Measurements from ENCODE around the gene WWTR1.

WWTR1 gene

GRCh38 chr3:149564079-149564478 lies 93.7 kb downstream of the WWTR1 start:
- no peak for DNase-seq (ENCODE audit: low read depth)
- no peak overlapping the region for H3K4me3 ChIP-seq (replicated peaks; ENCODE audit: low read depth, low read length)
- TF ChIP-seq, protein P1, sequence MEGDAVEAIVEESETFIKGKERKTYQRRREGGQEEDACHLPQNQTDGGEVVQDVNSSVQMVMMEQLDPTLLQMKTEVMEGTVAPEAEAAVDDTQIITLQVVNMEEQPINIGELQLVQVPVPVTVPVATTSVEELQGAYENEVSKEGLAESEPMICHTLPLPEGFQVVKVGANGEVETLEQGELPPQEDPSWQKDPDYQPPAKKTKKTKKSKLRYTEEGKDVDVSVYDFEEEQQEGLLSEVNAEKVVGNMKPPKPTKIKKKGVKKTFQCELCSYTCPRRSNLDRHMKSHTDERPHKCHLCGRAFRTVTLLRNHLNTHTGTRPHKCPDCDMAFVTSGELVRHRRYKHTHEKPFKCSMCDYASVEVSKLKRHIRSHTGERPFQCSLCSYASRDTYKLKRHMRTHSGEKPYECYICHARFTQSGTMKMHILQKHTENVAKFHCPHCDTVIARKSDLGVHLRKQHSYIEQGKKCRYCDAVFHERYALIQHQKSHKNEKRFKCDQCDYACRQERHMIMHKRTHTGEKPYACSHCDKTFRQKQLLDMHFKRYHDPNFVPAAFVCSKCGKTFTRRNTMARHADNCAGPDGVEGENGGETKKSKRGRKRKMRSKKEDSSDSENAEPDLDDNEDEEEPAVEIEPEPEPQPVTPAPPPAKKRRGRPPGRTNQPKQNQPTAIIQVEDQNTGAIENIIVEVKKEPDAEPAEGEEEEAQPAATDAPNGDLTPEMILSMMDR (IDR thresholded peaks at IDR 0.05; ENCODE audit: low read length, missing control alignments): no peak

DNA sequence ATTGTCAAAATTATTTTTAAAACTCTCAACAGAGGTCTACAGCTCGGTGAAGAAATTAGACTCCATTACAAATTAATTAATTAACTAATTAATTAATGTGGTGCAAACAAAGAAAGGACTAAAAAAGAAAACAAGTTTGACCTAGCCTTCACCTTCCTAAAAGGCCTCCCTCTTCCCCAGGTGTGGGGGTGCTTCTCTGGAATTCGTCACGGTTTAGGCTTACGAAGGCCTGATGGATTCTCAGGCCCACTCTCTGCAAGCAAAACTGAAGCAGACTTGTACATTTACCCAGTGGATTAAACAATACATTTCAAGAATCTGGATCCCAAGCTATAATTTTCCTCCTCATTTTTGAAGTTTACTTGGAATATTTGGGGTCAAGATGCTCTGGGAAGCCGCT lies 94.7 kb downstream of the WWTR1 start:
- no peak overlapping the region for H3K4me3 ChIP-seq (replicated peaks; ENCODE audit: low read depth, low read length)
- no peak for DNase-seq (ENCODE audit: low read depth)
- TF ChIP-seq, protein P1 (IDR thresholded peaks at IDR 0.05; ENCODE audit: low read length, missing control alignments): no peak

DNA sequence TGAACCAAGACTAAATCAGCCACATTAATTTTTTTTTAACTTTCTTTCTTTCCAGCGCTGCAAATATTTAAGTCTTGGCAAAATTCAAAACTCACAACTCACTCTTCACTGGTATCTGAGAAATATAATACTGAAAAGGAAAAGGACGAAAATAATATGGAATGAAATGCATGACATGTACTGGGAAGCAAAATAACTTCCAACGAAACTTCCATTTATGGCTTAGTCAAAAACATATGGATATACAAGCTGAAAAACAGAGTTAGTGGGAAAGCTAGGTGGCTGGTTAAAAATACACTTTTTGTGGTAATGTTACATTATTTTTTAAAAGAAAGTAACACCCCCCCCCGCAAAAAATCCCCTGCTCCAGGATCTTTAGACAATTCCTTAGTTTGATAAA lies 97.2 kb downstream of the WWTR1 start:
- DNase-seq (ENCODE audit: low read depth): no peak
- TF ChIP-seq, protein P1 (IDR thresholded peaks at IDR 0.05; ENCODE audit: low read length, missing control alignments): no peak
- no peak overlapping the region for H3K4me3 ChIP-seq (replicated peaks; ENCODE audit: low read depth, low read length)

DNA sequence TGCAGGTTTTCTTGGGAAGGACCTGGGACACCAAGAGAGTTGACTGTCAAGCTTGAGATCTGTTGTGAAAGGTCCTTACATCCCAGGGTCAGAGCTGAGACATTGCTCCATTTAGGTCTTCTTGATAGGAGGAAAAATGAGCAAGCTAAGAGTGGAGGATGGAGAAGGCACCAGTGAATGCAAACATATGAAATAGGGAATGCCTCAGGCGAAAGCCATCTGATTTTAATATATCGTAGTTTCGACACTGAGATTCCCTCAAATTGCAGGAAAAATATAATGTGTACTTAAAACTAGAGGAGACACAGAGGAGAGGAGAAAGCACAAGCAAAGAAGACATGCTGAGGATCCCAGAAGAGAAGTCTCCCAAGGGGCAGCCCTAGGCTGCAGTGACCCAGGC lies 97.8 kb downstream of the WWTR1 start:
- TF ChIP-seq, protein P1 (IDR thresholded peaks at IDR 0.05; ENCODE audit: low read length, missing control alignments): no peak
- DNase-seq (ENCODE audit: low read depth): no peak

GRCh38 chr3:149559525-149559924 lies 98.3 kb downstream of the WWTR1 start:
- TF ChIP-seq, protein P1 (IDR thresholded peaks at IDR 0.05; ENCODE audit: low read length, missing control alignments): no peak

More for the DNA sequence above, 97.8 kb downstream of the WWTR1 start:
- no peak overlapping the region for H3K4me3 ChIP-seq (replicated peaks; ENCODE audit: low read depth, low read length)

DNA sequence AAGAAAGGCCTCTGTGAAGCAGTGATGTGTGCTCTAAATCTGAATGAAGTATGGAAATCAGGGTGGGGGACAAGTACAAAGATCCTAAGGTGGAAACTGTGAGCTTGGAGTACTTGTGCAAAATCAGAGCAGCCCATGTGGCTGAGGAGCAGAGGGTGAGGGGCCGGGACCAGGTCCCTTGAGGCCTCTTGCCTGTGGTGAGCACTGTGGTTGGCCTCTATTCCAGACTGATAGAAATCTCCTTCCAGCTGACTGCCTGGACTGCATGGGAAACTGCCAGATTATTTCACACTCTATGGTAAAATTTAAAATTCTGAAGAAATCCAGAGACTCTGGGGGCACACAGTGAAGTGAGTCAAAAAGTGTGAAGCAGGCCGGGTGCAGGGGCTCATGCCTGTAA lies 101.9 kb downstream of the WWTR1 start:
- TF ChIP-seq, protein P1 (IDR thresholded peaks at IDR 0.05; ENCODE audit: low read length, missing control alignments): no peak
- DNase-seq (ENCODE audit: low read depth): peak; percentile 71
- no peak overlapping the region for H3K4me3 ChIP-seq (replicated peaks; ENCODE audit: low read depth, low read length)

More at GRCh38 chr3:149559525-149559924, 98.3 kb downstream of the WWTR1 start:
- DNase-seq (ENCODE audit: low read depth): peak; percentile 56
- no peak overlapping the region for H3K4me3 ChIP-seq (replicated peaks; ENCODE audit: low read depth, low read length)

DNA sequence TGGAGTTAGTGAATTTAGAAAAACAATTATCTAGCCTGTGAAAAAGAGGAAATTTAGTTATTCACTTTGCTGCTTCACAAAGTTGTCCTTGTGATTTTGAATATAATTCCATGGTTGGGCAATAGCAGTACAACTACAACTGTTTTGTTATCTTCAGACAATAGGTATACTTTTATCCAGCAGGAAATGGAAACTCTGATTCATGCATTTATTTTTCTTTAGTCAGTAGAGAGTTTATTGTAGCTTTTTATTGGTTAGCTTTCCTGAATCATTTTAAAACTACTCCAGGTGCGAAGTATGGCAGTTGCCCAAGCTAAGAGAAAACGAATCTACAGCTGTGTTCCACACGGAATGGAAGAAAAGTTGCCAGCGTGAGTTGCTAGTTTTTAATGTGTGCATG lies 103.0 kb downstream of the WWTR1 start:
- TF ChIP-seq, protein P1 (IDR thresholded peaks at IDR 0.05; ENCODE audit: low read length, missing control alignments): no peak
- DNase-seq (ENCODE audit: low read depth): peak; percentile 94
- H3K4me3 ChIP-seq (replicated peaks; ENCODE audit: low read depth, low read length): no peak overlapping the region

Measured in fibroblast of pulmonary artery (primary cell).